PC-3 (cell line): ENCODE results near the gene ZMYND11. TPM values are rescaled to one million over a fixed set of nuclear protein-coding genes. Genes with fewer than 3 reads are reported as not detected.

Experiments
- ATAC-seq: fragments of 200-7000 bp; cut with Tn5 transposase; 2 replicates; pipeline ENCODE4 v1.9.1; 2020; ENCODE audit warnings: mild to moderate bottlenecking, moderate library complexity
- BruUV-seq: library from RNA; stranded (reverse); fragments of 400-500 nt; replicated peaks from 2 replicates; lab custom pipeline; 2021; lab: Mats Ljungman, UMichigan
- CTCF ChIA-PET: fragments of 300-600 bp; sonication (Branson Sonifier 250); formaldehyde crosslinking; loops from one replicate; lab custom pipeline; 2022; ENCODE audit warnings: antibody characterized with exemption; lab: Charles Lee
- POLR2A ChIA-PET: fragments of 300-600 bp; sonication (Branson Sonifier 250); formaldehyde crosslinking; loops from one replicate; lab custom pipeline; 2022; ENCODE audit warnings: antibody characterized with exemption; ENCODE audit not compliant: unreplicated experiment; lab: Charles Lee
- DNase-seq: peaks from one replicate; pipeline ENCODE4 v3.0.0-alpha.2; 2015
- H2AFZ ChIP-seq: fragments of 300-600 bp; sonication (generic); 2 replicates; pipeline ENCODE4 v1.6.0; 2016; ENCODE audit warnings: antibody characterized with exemption, low read length
- H3F3A ChIP-seq: fragments of 300-600 bp; sonication (generic); one replicate; pipeline ENCODE4 v1.6.0; 2017; ENCODE audit warnings: antibody characterized with exemption, low read length, control low read depth, mild to moderate bottlenecking; ENCODE audit not compliant: unreplicated experiment
- H3K27ac ChIP-seq: fragments of 300-600 bp; sonication (generic); 2 replicates; pipeline ENCODE4 v1.5.1; 2016; ENCODE audit warnings: mild to moderate bottlenecking, low read length
- H3K27me3 ChIP-seq: fragments of 300-600 bp; sonication (generic); 2 replicates; pipeline ENCODE4 v1.6.1; 2016; ENCODE audit warnings: low read length, mixed read lengths
- H3K36me3 ChIP-seq: fragments of 300-600 bp; sonication (generic); 2 replicates; pipeline ENCODE4 v1.6.1; 2016; ENCODE audit warnings: low read depth, mixed run types, low read length, mixed read lengths
- H3K4me1 ChIP-seq: fragments of 300-600 bp; sonication (generic); 2 replicates; pipeline ENCODE4 v1.5.1; 2016; ENCODE audit warnings: low read length; ENCODE audit not compliant: insufficient read depth
- H3K4me2 ChIP-seq: fragments of 300-600 bp; sonication (generic); 2 replicates; pipeline ENCODE4 v1.6.0; 2016; ENCODE audit warnings: low read length
- H3K4me3 ChIP-seq: fragments of 300-600 bp; sonication (generic); 2 replicates; pipeline ENCODE4 v1.5.1; 2016; ENCODE audit warnings: mild to moderate bottlenecking, low read length, mixed read lengths
- H3K79me2 ChIP-seq: fragments of 300-600 bp; sonication (generic); 2 replicates; pipeline ENCODE4 v1.6.1; 2017; ENCODE audit warnings: low read length, mixed read lengths
- H3K9ac ChIP-seq: fragments of 300-600 bp; sonication (generic); 2 replicates; pipeline ENCODE4 v1.6.0; 2016; ENCODE audit warnings: mild to moderate bottlenecking, low read length
- H3K9me2 ChIP-seq: fragments of 300-600 bp; sonication (generic); replicated peaks from 2 replicates; pipeline ENCODE4 v1.6.1; 2016; ENCODE audit warnings: mixed run types, low read length, mixed read lengths
- H3K9me3 ChIP-seq: fragments of 300-600 bp; sonication (generic); 2 replicates; pipeline ENCODE4 v1.6.1; 2016; ENCODE audit warnings: low read length, mixed read lengths
- H4K20me1 ChIP-seq: fragments of 300-600 bp; sonication (generic); 2 replicates; pipeline ENCODE4 v1.6.1; 2016; ENCODE audit warnings: low read length, mixed read lengths
- EZH2 ChIP-seq: fragments of 300-600 bp; sonication (generic); IDR thresholded peaks from one replicate; pipeline ENCODE4 v1.6.1; 2017; ENCODE audit warnings: antibody characterized with exemption, mild to moderate bottlenecking, low read length; ENCODE audit not compliant: unreplicated experiment
- EZH2phosphoT487 ChIP-seq: fragments of 300-600 bp; sonication (generic); IDR thresholded peaks from 2 replicates; pipeline ENCODE4 v1.6.1; 2018; ENCODE audit warnings: mild to moderate bottlenecking, antibody characterized with exemption, low read length, borderline replicate concordance
- intact Hi-C: fragments of 100-400 bp; cut with micrococcal nuclease; formaldehyde crosslinking; loops from 2 replicates; pipeline ENCODE4 v1.9.0; 2023
- total RNA-seq: library from RNA; depleted of rRNA; stranded (reverse); fragments of >200 nt; gene quantifications from 2 replicates; pipeline ENCODE4 v1.2.3, GENCODE V29; 2014
- TF ChIP-seq, protein P1 (sequence below): fragments of 300-600 bp; sonication (generic); conservative IDR thresholded peaks from 2 replicates; pipeline ENCODE4 v1.5.1; 2017; ENCODE audit warnings: antibody characterized with exemption, low read depth, mild to moderate bottlenecking, low read length

The ZMYND11 gene
- total RNA-seq, 1 experiment from 2014 or later: 17.1 TPM

DNA sequence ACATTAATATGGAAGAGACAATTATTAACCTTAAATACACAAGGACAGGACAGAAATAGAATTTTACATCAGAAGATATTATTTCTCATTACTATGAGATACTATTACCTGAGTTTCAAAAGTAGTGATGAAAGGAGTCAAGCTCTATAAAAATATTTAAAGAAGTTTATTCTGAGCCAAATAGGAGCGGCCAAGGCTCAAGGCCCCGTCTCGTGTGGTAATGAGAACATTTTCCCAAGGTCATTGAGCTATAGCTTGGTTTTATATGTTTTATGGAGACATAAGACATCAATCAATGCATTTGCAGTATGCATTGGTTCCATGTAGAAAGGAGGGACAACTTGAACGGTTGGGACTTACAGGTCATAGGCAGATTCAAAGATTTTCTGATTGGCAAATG lies 29.4 kb upstream of the ZMYND11 start:
- TF ChIP-seq EZH2phosphoT487 (no peak), EZH2 (no peak)
- TF ChIP-seq, protein P1, sequence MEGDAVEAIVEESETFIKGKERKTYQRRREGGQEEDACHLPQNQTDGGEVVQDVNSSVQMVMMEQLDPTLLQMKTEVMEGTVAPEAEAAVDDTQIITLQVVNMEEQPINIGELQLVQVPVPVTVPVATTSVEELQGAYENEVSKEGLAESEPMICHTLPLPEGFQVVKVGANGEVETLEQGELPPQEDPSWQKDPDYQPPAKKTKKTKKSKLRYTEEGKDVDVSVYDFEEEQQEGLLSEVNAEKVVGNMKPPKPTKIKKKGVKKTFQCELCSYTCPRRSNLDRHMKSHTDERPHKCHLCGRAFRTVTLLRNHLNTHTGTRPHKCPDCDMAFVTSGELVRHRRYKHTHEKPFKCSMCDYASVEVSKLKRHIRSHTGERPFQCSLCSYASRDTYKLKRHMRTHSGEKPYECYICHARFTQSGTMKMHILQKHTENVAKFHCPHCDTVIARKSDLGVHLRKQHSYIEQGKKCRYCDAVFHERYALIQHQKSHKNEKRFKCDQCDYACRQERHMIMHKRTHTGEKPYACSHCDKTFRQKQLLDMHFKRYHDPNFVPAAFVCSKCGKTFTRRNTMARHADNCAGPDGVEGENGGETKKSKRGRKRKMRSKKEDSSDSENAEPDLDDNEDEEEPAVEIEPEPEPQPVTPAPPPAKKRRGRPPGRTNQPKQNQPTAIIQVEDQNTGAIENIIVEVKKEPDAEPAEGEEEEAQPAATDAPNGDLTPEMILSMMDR: no peak
- no peaks in the 10 kb centered on the region for H3K4me1 ChIP-seq
- no peak for DNase-seq
- CTCF ChIA-PET: no interaction called here
- H3F3A ChIP-seq: no peaks in the 10 kb centered on the region
- POLR2A ChIA-PET: no interaction called here
- intact Hi-C loops: no loop called here
- H2AFZ ChIP-seq: no peak overlapping the region
- no peaks in the 10 kb centered on the region for H3K9me2 ChIP-seq
- H3K4me3 ChIP-seq: no peak overlapping the region
- no peaks in the 10 kb centered on the region for H3K9me3 ChIP-seq
- no peaks in the 10 kb centered on the region for H3K27me3 ChIP-seq
- no peak overlapping the region for H3K27ac ChIP-seq
- no peaks in the 10 kb centered on the region for H3K79me2 ChIP-seq
- BruUV-seq: no TSS peak
- H3K4me2 ChIP-seq: no peak overlapping the region
- H4K20me1 ChIP-seq: no peaks in the 10 kb centered on the region
- no peaks in the 10 kb centered on the region for H3K36me3 ChIP-seq
- no peak for ATAC-seq
- H3K9ac ChIP-seq: no peak overlapping the region

- Histone ChIP-seq H3K27me3 (no peaks in the 10 kb centered on the region), H4K20me1 (no peaks in the 10 kb centered on the region), H3K79me2 (no peaks in the 10 kb centered on the region), H3F3A (no peaks in the 10 kb centered on the region), H3K4me1 (no peaks in the 10 kb centered on the region), H3K27ac (no peak overlapping the region), H3K4me3 (no peak overlapping the region), H3K9me3 (no peaks in the 10 kb centered on the region), H3K9me2 (no peaks in the 10 kb centered on the region), H2AFZ (no peak overlapping the region), H3K9ac (no peak overlapping the region), H3K36me3 (no peaks in the 10 kb centered on the region), H3K4me2 (no peak overlapping the region)
- DNase-seq: no peak
- intact Hi-C loops: no loop called here
- ChIA-PET CTCF (no interaction called here), POLR2A (no interaction called here)
- no TSS peak for BruUV-seq
- no peak for ATAC-seq
- TF ChIP-seq, protein P1: no peak
- TF ChIP-seq EZH2 (no peak), EZH2phosphoT487 (no peak)
Measured at GRCh38 chr10:106740-107139, 28.5 kb upstream of the ZMYND11 start.

DNA sequence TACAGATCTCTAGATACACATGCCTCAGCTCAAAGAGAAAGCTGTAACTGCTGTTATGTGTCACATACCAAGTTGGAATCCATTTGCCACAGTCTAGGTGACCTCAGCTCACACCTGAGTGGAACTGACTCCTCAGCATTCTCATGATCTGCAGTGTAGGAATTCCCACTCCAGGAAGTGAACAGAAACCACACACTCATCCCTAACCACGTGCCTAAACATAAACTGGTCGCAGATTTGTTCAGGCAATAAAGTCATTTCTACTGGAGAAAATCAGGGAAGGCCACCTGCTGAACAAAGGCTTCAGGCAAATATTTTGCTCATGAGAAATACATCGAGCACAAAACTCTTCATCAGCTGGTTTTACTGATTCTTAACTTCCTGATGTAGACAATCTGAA lies 23.0 kb upstream of the ZMYND11 start:
- BruUV-seq: no TSS peak
- intact Hi-C loops: no loop called here
- TF ChIP-seq EZH2phosphoT487 (no peak), EZH2 (no peak)
- TF ChIP-seq, protein P1: no peak
- ATAC-seq: peak; percentile 42
- ChIA-PET POLR2A (no interaction called here), CTCF (no interaction called here)
- Histone ChIP-seq H3K27me3 (no peaks in the 10 kb centered on the region), H3K9me3 (no peaks in the 10 kb centered on the region), H3F3A (no peaks in the 10 kb centered on the region), H3K9me2 (no peaks in the 10 kb centered on the region), H3K36me3 (no peaks in the 10 kb centered on the region), H3K4me2 (no peak overlapping the region), H3K27ac (no peak overlapping the region), H3K4me3 (no peak overlapping the region), H3K9ac (no peak overlapping the region), H3K79me2 (no peaks in the 10 kb centered on the region), H3K4me1 (no peaks in the 10 kb centered on the region), H2AFZ (no peak overlapping the region), H4K20me1 (no peaks in the 10 kb centered on the region)
- peak; percentile 35 for DNase-seq
